HK-2 (cell line): ENCODE data around the gene RAB22A.

Experiments
- DNase-seq: peaks from one replicate; pipeline ENCODE4 v3.0.0-alpha.2; 2018; ENCODE audit not compliant: unreplicated experiment

RAB22A gene

DNA sequence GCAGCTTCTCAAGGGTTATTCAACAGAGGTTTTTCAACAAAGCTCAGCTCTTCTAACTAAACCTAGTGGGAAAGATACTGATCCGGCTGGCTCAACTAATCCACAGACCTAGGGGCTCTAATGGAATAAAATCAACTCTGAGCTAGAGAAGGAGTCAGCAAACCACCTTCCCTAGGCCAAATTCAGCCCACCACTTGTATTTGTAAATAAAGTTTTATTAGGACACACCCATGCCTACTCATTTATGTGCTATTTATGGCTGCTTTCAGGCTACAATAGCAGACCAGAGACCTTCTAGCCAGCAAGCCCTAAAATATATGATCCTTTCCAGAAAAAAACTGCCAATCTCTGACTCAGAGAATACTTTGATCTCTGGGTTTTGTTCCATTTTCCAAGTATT is 6.0 kb upstream of the RAB22A start:
- DNase-seq: no peak

DNA sequence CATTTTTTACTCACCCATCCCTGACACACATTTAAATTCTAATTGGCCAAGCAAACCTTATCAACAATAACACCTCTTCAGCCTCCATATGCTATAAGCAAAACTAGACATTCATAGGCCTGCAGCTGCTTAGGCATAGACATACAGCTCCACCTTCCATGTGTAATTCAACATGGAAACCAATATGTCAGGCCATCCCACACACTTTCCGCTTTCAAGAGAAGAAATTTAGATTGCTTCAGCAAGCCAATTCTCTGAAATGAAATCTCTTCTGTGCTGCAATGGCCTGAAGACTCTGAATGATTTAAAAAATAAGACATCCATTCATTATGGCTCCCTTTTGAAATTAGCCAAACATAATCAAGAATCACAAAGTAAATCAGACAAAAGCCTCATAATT is 4.5 kb upstream of the RAB22A start:
- DNase-seq: no peak

GRCh38 chr20:58306421-58307261 is 2.9 kb upstream of the RAB22A start:
- peak; percentile 87 for DNase-seq

- peak; percentile 17 for DNase-seq
These were observed 2.2 kb upstream of the RAB22A start for GRCh38 chr20:58307270-58307669.

DNA sequence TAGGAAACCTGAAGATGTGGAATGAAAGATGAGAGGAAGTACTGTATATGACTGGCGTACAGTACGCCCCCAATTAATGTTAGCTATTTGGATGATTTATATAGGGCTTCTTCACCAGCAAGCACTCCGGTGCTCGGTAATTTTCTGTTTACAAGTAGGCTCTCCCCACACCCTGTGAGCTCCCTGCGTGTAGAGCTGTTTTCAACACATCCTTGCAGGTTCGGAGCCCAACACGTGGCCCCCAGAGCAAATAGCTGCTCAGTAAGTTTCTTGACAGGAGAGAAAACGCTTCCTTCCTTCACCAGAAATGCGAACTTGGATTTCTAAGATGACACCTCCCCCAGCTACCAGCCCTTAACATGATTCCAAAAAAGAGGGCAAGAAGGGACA is 1.2 kb upstream of the RAB22A start:
- DNase-seq: no peak

DNA sequence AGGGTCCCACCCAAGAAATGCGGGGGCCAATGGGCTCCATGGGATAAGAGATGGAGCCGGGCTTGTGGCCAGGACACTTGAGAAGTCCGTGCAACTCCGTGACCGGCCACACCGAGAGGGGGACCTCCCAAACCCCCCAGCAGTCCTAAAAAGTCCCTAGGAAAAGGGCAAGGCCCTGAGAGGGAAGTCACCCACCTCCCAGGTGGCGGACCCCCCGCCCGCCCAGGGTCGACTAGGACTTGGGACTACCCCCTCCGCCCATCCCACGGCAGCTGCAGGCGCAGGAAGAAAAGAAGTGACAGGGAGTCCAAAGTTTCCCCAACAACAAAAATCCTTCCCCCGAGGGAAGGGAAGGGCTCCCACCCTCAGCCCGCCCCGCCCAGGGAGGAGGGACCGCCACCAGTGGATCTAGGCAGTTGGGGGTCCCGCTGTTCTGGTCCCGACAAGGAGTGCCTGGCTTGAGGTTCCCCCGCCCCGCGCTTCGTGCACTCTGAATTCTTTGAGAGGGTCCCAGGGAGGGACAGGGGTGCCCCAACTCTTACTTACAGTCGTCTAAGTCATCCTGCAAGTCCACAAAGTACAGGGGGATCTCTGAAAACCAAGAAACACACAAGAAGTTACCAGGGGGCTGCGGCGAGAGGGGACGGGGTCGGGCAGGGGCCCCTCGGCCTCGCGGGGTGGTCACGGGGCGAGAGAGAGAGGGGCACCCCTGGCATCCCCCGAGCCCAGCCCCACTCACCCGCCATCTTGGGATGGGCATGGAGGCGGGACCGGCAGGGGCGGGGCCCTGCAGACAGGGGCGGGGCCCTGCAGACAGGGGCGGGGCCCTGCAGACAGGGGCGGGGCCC is 611 bp upstream of the RAB22A start:
- peak; percentile 59 for DNase-seq

- DNase-seq: peak; percentile 13
These were observed 822 bp downstream of the RAB22A start for GRCh38 chr20:58310291-58310782.

GRCh38 chr20:58312836-58313235 is 3.3 kb downstream of the RAB22A start:
- no peak for DNase-seq

GRCh38 chr20:58313396-58313795 is 3.9 kb downstream of the RAB22A start:
- DNase-seq: no peak

DNA sequence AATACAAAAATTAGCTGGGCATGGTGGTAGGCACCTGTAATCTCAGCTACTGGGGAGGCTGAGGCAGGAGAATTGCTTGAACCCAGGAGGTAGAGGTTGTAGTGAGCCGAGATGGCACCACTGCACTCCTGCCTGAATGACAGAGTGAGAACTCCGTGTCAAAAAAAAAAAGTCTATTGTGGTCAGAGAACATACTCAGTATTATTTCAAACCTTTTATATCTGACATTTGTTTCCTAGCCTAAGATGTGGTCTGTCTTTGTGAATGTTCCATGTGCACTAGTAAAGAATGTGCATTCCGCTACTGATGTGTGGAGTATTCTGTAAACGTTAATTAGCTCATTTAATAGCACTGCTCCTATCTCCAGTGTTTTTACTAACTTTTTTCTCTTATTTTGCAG is 11.7 kb downstream of the RAB22A start:
- DNase-seq: no peak

- DNase-seq: no peak
These were observed 12.6 kb downstream of the RAB22A start for GRCh38 chr20:58322083-58322482.

- no peak for DNase-seq
These were observed 16.4 kb downstream of the RAB22A start for GRCh38 chr20:58325912-58326311.

GRCh38 chr20:58327211-58327610 is 17.7 kb downstream of the RAB22A start:
- no peak for DNase-seq

DNA sequence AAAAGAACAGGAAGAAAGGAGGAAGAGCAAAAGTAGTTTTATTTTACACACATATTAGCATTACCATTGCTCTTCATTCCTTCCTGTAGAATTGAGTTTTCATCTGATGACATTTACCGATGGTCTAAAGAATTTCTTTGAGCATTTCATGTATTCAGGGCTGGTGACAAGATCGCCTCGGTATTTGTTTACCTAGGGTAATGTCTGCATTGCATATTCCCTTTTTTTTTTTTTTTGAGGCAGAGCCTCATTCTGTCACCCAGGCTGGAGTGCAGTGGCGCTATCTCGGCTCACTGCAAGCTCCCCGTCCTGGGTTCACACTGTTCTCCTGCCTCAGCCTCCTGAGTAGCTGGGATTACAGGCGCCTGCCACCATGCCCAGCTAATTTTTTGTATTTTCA is 19.3 kb downstream of the RAB22A start:
- DNase-seq: no peak

GRCh38 chr20:58329711-58330110 is 20.2 kb downstream of the RAB22A start:
- DNase-seq: no peak

- DNase-seq: no peak
These were observed 20.7 kb downstream of the RAB22A start for GRCh38 chr20:58330249-58330648.

DNA sequence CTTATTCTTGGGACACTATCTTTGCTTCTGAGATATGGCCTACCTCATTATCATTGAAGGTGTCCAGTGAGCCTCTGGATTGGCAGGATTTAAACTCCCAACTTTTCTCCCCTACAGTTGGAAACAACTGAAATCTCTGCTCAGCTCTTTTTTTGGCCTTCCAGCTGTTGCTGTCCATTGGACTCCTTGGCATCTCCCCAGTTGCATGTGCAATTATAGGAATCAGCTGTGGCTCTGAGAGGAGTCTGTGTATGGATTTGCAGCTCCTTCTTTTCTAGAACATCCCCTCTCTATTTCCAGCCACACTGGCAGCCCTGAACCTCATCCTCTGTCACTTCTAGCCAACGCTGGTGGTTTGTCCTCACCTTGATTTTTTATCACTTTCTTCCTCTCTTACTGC is 21.2 kb downstream of the RAB22A start:
- DNase-seq: no peak

- DNase-seq: no peak
These were observed 22.5 kb downstream of the RAB22A start for GRCh38 chr20:58331961-58332551.

DNA sequence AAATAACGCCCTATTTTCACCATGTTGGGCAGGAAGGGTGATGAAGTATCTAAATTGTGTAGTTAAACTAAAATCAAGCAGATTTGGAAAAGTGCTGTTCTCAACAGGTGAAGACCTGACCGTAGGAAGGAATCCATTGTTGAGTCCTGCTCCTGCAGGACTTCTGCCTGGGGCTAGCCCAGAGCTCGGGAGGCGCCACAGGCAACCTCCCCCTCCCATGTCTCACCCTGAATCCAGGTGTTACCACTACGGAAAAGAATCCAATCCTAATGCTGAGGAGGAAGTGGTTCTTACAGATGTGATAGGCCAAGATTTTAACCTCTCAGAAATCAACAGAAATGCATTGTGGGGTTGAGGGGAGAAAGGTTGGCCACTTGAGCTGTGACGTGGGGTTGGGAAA is 30.2 kb downstream of the RAB22A start:
- DNase-seq: no peak

DNA sequence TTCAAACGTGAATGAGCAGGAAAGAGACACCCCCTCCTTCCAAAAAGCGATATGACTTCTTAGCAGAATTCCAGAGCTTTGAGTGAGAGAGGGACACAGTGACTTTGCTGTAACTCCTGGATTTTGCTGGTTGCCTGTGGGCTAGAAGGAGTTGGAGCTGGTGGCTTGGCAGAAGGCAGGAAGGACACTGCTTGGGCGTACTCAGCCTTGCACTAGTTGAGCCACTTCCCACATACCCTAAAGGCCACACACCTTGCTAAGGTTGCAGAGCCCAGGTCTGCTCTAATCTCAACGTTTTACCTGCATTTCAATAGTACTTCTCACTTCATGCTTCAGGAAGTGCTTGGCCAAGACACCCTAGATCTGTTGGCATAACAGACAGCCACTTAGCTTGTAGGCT is 30.6 kb downstream of the RAB22A start:
- no peak for DNase-seq

DNA sequence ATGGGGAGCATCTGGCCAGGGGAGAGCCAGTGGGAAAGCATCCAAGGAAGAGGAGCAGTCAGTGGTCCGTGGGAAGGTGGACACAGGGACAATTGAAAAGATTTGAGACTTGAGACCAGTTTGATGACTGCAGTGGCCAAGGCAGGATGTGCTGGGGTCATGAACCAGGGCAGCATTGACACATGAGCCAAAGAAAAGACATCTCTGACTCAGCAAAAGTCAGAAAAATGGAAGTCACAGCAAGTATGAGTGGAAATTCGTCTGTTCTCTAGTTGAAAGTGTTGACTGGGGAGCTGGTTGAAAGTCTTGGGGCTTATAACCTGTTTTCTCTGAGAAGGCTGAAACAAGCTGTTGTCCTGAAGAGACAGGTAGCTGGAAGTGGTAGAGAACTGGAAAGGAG is 31.3 kb downstream of the RAB22A start:
- no peak for DNase-seq

DNA sequence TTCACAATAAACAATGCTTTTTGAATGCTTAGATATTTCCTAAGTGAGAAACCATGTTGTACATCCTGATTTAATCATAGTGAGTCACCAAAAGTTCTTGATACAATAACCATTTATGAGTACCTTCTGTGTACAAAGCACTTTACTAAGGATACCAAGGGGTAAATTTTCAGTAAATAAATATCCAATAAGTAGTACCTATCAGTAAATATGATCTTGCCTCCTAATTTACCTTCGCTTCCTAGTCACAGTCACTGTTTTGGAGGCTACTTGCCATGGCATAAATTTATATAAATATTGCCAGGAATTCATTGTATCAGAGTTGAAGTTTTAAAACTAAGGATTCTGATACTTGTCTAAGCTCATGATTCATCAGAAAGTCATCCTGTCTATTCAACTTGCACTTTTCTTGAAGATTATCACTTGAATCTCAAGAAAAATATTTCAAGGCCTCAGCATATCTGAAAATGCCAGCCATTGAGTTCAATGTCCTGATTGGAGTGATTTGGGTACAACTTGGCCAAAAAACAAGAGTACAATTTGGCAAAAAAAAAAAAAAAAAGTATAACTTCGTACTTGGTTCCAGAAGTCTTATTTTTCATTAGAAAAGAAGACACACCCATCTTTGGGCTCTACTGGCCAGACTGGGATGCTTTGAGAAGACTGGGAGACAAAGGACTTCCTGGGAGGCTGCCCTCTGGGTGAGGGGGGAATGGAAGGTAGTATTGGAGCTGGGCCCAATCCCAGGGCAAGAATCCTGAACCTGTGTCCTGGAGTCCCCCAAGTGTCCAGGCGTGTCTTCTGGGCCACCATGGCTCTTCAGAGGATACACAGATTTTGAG is 32.8 kb downstream of the RAB22A start:
- no peak for DNase-seq
